HG03060 (cell line): ENCODE measurements around the gene CADPS.
"Not testable (repeated sequence)": the region's sequence is repeated elsewhere in the genome, so short reads cannot be mapped to it uniquely, and the experiment has no call there.

Experiments
- ATAC-seq: cut with Tn5 transposase; IDR thresholded peaks from one replicate; pipeline ENCODE4 v1.9.1; 2021; ENCODE audit warnings: low read depth, moderate number of reproducible peaks; ENCODE audit not compliant: unreplicated experiment

Gene CADPS

GRCh38 chr3:62604751-62605351, 270.4 kb downstream of the CADPS start:
- ATAC-seq: no peak

- no peak for ATAC-seq
These were observed 270.9 kb downstream of the CADPS start for GRCh38 chr3:62604298-62604697.

- ATAC-seq: no peak
These were observed 272.2 kb downstream of the CADPS start for GRCh38 chr3:62602987-62603386.

- no peak for ATAC-seq
These were observed 273.0 kb downstream of the CADPS start for GRCh38 chr3:62602129-62602770.

- ATAC-seq: no peak
These were observed 273.8 kb downstream of the CADPS start for GRCh38 chr3:62601238-62602070.

GRCh38 chr3:62600033-62600432, 275.2 kb downstream of the CADPS start:
- ATAC-seq: no peak

- ATAC-seq: no peak
These were observed 277.7 kb downstream of the CADPS start for GRCh38 chr3:62597491-62597890.

GRCh38 chr3:62592408-62592807, 282.8 kb downstream of the CADPS start:
- no peak for ATAC-seq

GRCh38 chr3:62589078-62589477, 286.1 kb downstream of the CADPS start:
- no peak for ATAC-seq

GRCh38 chr3:62587579-62588031, 287.6 kb downstream of the CADPS start:
- ATAC-seq: no peak

GRCh38 chr3:62587169-62587568, 288.0 kb downstream of the CADPS start:
- ATAC-seq: no peak

GRCh38 chr3:62586356-62586755, 288.9 kb downstream of the CADPS start:
- ATAC-seq: no peak

- no peak for ATAC-seq
These were observed 289.4 kb downstream of the CADPS start for GRCh38 chr3:62585861-62586260.

- no peak for ATAC-seq
These were observed 290.6 kb downstream of the CADPS start for GRCh38 chr3:62584636-62585035.

- ATAC-seq: no peak
These were observed 292.6 kb downstream of the CADPS start for GRCh38 chr3:62582495-62583172.

- ATAC-seq: not testable (repeated sequence)
These were observed 294.7 kb downstream of the CADPS start for GRCh38 chr3:62580485-62580884.

GRCh38 chr3:62577153-62577552, 298.1 kb downstream of the CADPS start:
- ATAC-seq: no peak

GRCh38 chr3:62574266-62574898, 300.8 kb downstream of the CADPS start:
- ATAC-seq: no peak

GRCh38 chr3:62571916-62572315, 303.3 kb downstream of the CADPS start:
- no peak for ATAC-seq

GRCh38 chr3:62570888-62571287, 304.3 kb downstream of the CADPS start:
- no peak for ATAC-seq
